HL-60 (cell line): ENCODE data around the gene ANKRD44.

Experiments used
- DNase-seq, 2 experiments: peaks; one replicate each; pipeline ENCODE4 v3.0.0-alpha.2; 2010 to 2020; ENCODE audit warnings: low read depth in 1 of 2, low spot score in 1 of 2
- H3K27ac ChIP-seq: fragments of 250-450 bp; sonication (Bioruptor Pico); replicated peaks from 2 replicates; pipeline ENCODE4 v1.5.1; 2020; ENCODE audit warnings: mild to moderate bottlenecking, moderate library complexity
- H3K27me3 ChIP-seq: fragments of 250-450 bp; sonication (Bioruptor Pico); 2 replicates; pipeline ENCODE4 v1.5.1; 2021; ENCODE audit warnings: mild to moderate bottlenecking, moderate library complexity; ENCODE audit not compliant: insufficient read depth, poor library complexity, severe bottlenecking
- H3K4me3 ChIP-seq: replicated peaks from 2 replicates; pipeline ENCODE4 v1.5.1; 2011; ENCODE audit warnings: mild to moderate bottlenecking, control low read depth, low read length; ENCODE audit not compliant: insufficient read depth
- GABPA ChIP-seq: IDR thresholded peaks from 2 replicates; pipeline ENCODE4 v1.6.1; 2012; ENCODE audit warnings: low read depth
- POLR2AphosphoS5 ChIP-seq: IDR thresholded peaks from 2 replicates; pipeline ENCODE4 v1.6.1; 2012; ENCODE audit warnings: low read depth
- SPI1 ChIP-seq: IDR thresholded peaks from 2 replicates; pipeline ENCODE4 v1.6.1; 2012; ENCODE audit warnings: low read depth, mild to moderate bottlenecking, borderline replicate concordance
- TF ChIP-seq, protein P1 (sequence below): IDR thresholded peaks from one replicate; pipeline ENCODE4 v1.5.1; 2011; ENCODE audit warnings: low read length, control low read depth, inconsistent platforms; ENCODE audit not compliant: insufficient read depth
- TF ChIP-seq, protein P2 (sequence below): IDR thresholded peaks from 2 replicates; pipeline ENCODE4 v1.6.1; 2012; ENCODE audit warnings: low read depth; ENCODE audit not compliant: insufficient replicate concordance

The ANKRD44 gene

DNA sequence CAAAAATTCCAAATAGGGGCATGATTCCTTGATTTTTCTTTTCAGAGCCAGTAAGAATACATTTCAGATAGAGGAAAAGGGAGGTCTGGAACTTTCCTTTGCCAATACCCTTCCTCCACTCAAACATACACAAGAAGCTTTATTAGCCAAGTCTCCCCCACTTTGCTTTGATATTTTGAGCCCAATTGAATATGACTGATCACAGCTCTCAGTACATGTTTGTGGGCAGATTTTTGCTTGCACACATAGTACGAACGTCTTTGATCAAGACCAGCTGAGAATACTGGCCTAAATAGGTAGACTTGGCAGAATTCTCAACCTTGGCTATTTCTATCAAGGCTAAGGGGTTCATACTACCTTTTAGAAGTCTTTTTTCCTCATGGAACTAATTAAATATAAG, 235.3 kb downstream of the ANKRD44 start:
- Histone ChIP-seq H3K4me3 (no peak overlapping the region), H3K27me3 (no peaks in the 10 kb centered on the region), H3K27ac (no peak overlapping the region)
- no peak for DNase-seq
- TF ChIP-seq, protein P1, sequence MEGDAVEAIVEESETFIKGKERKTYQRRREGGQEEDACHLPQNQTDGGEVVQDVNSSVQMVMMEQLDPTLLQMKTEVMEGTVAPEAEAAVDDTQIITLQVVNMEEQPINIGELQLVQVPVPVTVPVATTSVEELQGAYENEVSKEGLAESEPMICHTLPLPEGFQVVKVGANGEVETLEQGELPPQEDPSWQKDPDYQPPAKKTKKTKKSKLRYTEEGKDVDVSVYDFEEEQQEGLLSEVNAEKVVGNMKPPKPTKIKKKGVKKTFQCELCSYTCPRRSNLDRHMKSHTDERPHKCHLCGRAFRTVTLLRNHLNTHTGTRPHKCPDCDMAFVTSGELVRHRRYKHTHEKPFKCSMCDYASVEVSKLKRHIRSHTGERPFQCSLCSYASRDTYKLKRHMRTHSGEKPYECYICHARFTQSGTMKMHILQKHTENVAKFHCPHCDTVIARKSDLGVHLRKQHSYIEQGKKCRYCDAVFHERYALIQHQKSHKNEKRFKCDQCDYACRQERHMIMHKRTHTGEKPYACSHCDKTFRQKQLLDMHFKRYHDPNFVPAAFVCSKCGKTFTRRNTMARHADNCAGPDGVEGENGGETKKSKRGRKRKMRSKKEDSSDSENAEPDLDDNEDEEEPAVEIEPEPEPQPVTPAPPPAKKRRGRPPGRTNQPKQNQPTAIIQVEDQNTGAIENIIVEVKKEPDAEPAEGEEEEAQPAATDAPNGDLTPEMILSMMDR: no peak
- TF ChIP-seq SPI1 (no peak), POLR2AphosphoS5 (no peak), GABPA (no peak)
- TF ChIP-seq, protein P2, sequence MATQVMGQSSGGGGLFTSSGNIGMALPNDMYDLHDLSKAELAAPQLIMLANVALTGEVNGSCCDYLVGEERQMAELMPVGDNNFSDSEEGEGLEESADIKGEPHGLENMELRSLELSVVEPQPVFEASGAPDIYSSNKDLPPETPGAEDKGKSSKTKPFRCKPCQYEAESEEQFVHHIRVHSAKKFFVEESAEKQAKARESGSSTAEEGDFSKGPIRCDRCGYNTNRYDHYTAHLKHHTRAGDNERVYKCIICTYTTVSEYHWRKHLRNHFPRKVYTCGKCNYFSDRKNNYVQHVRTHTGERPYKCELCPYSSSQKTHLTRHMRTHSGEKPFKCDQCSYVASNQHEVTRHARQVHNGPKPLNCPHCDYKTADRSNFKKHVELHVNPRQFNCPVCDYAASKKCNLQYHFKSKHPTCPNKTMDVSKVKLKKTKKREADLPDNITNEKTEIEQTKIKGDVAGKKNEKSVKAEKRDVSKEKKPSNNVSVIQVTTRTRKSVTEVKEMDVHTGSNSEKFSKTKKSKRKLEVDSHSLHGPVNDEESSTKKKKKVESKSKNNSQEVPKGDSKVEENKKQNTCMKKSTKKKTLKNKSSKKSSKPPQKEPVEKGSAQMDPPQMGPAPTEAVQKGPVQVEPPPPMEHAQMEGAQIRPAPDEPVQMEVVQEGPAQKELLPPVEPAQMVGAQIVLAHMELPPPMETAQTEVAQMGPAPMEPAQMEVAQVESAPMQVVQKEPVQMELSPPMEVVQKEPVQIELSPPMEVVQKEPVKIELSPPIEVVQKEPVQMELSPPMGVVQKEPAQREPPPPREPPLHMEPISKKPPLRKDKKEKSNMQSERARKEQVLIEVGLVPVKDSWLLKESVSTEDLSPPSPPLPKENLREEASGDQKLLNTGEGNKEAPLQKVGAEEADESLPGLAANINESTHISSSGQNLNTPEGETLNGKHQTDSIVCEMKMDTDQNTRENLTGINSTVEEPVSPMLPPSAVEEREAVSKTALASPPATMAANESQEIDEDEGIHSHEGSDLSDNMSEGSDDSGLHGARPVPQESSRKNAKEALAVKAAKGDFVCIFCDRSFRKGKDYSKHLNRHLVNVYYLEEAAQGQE: no peak

DNA sequence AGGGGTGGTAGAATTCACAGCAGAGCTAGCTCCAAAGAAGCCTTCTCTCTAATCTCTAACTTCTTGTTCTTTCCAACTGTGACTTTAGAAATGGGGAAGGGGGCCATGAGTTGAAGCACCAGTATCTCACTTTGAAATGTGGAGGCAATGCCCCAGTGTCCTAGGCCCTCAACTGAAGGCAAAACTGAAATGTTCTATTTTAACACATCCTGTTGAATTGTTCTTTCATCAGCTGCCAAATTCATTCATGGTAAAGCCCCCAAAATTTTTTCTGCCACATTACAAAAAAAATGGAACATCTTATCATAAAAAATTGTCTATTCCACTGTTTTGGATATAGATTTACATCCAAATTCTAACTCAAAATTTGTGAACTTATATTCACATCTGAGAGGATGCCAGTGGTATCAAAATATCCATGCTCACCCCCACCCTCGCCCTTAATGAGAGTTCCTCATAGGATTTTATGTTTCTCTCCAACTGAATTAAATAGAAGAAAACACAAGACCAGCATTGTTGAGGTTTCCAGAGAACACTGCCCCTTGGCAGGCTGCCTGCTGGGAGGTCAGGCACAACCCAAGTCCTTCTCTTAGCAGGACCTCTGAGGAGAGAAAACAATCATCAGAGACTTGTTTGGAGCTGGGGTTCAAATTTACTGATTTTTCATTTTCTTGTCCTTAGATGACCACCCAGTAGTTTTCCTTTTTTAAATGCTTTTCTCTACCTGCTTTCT, 236.7 kb downstream of the ANKRD44 start:
- Histone ChIP-seq H3K27me3 (no peaks in the 10 kb centered on the region), H3K27ac (no peak overlapping the region), H3K4me3 (no peak overlapping the region)
- TF ChIP-seq, protein P1: no peak
- no peak for TF ChIP-seq SPI1
- TF ChIP-seq GABPA: no peak
- no peak for TF ChIP-seq POLR2AphosphoS5
- TF ChIP-seq, protein P2: no peak
- no peak for DNase-seq

DNA sequence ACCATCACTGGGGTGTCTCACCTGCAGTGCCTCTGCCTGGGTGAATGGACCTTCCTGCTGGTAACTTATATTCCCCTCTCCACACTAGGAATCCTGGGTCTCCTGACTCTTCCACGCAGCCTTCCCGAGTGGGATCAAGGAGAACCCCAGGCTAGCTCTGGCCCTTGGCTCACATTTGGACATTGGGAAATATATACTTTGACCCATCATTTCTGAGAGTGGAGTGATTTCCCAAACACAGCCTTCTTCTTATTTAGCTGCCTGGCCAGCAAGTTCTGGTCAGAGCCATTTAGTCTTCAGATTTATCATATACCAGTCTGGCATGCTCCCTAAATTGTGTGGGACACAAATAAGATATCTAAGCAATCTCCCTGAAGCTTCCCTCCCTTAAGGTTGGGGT, 237.3 kb downstream of the ANKRD44 start:
- TF ChIP-seq GABPA: no peak
- TF ChIP-seq SPI1: no peak
- TF ChIP-seq, protein P2: no peak
- TF ChIP-seq POLR2AphosphoS5: no peak
- TF ChIP-seq, protein P1: no peak

More for the DNA sequence above, 237.3 kb downstream of the ANKRD44 start:
- DNase-seq: no peak
- no peaks in the 10 kb centered on the region for H3K27me3 ChIP-seq
- H3K4me3 ChIP-seq: no peak overlapping the region
- H3K27ac ChIP-seq: no peak overlapping the region
